Stimulated activated effector memory CD8-positive, alpha-beta T cell treated with anti-CD3 and anti-CD28 coated beads, Interleukin-12 subunit alpha, Interleukin-12 subunit beta, amount 100 ng/mL, for 72 hours (primary cell): Measurements from ENCODE around the gene TAF1D.

Experiments
- ATAC-seq: fragments of 150-1000 bp; cut with Tn5 transposase; 2 replicates; pipeline ENCODE4 v1.10.0; 2021
- DNase-seq, 2 donors: peaks; one replicate each; pipeline ENCODE4 v3.0.0; 2021 to 2022; ENCODE audit warnings: low spot score in 2 of 2
- H3K27ac Mint-ChIP-seq: one replicate; pipeline ENCODE4 v1.8.0; 2022; ENCODE audit warnings: mild to moderate bottlenecking, mixed read lengths
- H3K36me3 Mint-ChIP-seq: one replicate; pipeline ENCODE4 v1.8.0; 2022; ENCODE audit warnings: mild to moderate bottlenecking, mixed read lengths
- H3K4me1 Mint-ChIP-seq: one replicate; pipeline ENCODE4 v1.8.0; 2022; ENCODE audit warnings: mixed read lengths
- H3K4me3 Mint-ChIP-seq: one replicate; pipeline ENCODE4 v1.8.0; 2022; ENCODE audit warnings: mild to moderate bottlenecking, mixed read lengths
- H3K9me3 Mint-ChIP-seq: one replicate; pipeline ENCODE4 v1.8.0; 2022; ENCODE audit warnings: mixed read lengths

TAF1D gene

DNA sequence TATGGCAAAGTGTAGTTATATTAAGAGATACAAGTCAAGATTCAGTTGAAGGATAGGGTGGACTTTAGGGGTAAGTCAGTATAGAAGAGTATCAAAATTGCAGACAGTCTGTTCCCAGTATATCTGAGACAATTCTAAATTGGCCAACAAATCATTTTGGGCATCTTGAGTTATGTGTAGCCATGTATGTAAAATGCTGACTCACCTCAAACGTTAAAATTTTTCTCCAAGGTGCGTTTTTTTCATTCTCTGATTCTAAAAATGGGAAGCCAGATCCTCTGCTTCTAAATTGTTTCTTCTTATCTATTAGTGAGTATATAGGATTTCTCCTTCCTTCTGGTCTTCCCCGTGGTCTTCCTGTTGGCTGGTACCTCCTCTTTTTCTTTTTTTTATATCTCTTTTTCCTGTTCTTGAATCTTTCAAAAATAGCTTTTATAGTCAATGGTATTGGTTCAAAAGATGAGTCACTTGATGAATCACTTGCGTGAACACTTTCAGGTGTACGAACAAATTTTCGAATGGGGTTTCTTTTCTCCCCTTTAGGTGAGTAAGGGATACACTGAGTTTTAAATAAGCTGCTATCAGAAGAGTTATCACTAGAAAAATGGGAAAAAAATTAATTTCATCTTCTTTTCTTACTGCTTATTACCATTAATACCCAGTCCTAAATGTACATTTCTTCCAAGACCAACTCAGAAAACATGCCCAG is 3.2 kb downstream of the TAF1D start:
- ATAC-seq (no peak), DNase-seq (no peak)
- Mint-ChIP-seq H3K9me3 (no peaks in the 10 kb centered on the region), H3K4me1 (peaks cover 68% of the 10 kb centered on the region), H3K4me3 (peak overlapping the region; percentile 98), H3K27ac (peak overlapping the region; percentile 100), H3K36me3 (peaks cover 95% of the 10 kb centered on the region)

DNA sequence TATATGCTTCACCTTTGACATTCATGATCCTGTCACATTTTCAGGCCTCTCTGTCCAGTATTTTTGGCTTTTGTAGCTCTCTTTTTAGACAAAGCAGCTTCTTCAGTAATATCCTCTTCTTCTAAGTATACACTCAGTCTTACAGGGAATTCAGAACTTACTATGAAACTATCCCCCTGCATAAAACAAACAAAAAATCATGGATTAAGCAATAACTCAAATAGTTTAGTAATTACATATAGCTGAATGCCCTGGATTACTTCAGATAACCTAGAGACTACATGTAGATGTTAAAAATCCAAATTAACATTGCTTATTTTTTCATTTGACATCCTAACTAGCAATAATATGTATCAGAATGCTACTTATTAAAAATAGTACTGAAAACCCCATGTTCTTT is 5.2 kb downstream of the TAF1D start:
- no peaks in the 10 kb centered on the region for H3K9me3 Mint-ChIP-seq
- peak overlapping the region; percentile 100 for H3K27ac Mint-ChIP-seq
- DNase-seq (no peak), ATAC-seq (no peak)
- peaks cover 100% of the 10 kb centered on the region for H3K36me3 Mint-ChIP-seq
- peak overlapping the region; percentile 98 for H3K4me3 Mint-ChIP-seq
- H3K4me1 Mint-ChIP-seq = peaks cover 63% of the 10 kb centered on the region

DNA sequence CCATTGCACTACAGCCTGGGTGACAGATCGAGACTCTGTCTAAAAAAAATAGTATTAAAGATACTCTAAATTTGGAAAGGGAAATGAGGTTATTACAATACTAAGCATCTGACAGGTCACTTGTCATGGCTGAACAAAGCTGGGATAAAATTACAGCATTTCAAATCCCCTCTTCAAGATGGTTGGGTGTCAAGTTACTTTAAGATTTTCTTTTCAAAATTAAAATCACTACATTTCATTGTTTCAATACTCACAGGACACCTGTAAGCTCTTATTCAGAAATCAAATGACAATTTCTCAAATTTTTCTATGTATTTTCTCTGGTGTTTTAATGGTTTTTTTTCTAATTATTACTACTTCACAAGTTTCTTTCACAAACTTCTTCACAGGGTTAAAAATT is 5.7 kb downstream of the TAF1D start:
- DNase-seq (no peak), ATAC-seq (no peak)
- Mint-ChIP-seq H3K9me3 (no peaks in the 10 kb centered on the region), H3K27ac (peak overlapping the region; percentile 100), H3K36me3 (peaks cover 100% of the 10 kb centered on the region), H3K4me3 (peak overlapping the region; percentile 98), H3K4me1 (peaks cover 61% of the 10 kb centered on the region)

- H3K4me1 Mint-ChIP-seq = peaks cover 58% of the 10 kb centered on the region
- H3K9me3 Mint-ChIP-seq = no peaks in the 10 kb centered on the region
- ATAC-seq (no peak), DNase-seq (no peak)
- peaks cover 100% of the 10 kb centered on the region for H3K36me3 Mint-ChIP-seq
- H3K4me3 Mint-ChIP-seq = peak overlapping the region; percentile 98
- H3K27ac Mint-ChIP-seq = peak overlapping the region; percentile 100
Measured at GRCh38 chr11:93734427-93735222, 6.7 kb downstream of the TAF1D start.

DNA sequence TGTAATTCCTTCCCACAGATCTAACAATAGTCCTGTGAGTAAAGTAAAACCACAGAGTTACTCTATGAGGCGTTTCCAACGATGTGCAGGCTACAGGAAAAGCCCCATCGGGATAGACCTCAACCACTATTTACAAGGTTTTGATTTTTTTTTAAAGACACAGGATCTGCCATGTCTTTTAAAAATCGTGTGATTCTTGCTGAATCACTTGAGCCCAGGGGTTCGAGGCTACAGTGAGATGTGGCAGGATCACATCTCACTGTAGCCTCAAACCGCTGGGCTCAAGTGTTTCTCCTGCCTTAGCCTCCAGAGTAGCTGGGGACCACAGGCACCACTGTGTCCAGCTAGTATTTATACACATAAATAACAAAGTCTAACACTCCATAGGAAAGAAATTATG is 7.8 kb downstream of the TAF1D start:
- Mint-ChIP-seq H3K36me3 (peaks cover 100% of the 10 kb centered on the region), H3K4me1 (peaks cover 47% of the 10 kb centered on the region), H3K4me3 (peak overlapping the region; percentile 11), H3K27ac (peak overlapping the region; percentile 32), H3K9me3 (no peaks in the 10 kb centered on the region)
- ATAC-seq (no peak), DNase-seq (no peak)

DNA sequence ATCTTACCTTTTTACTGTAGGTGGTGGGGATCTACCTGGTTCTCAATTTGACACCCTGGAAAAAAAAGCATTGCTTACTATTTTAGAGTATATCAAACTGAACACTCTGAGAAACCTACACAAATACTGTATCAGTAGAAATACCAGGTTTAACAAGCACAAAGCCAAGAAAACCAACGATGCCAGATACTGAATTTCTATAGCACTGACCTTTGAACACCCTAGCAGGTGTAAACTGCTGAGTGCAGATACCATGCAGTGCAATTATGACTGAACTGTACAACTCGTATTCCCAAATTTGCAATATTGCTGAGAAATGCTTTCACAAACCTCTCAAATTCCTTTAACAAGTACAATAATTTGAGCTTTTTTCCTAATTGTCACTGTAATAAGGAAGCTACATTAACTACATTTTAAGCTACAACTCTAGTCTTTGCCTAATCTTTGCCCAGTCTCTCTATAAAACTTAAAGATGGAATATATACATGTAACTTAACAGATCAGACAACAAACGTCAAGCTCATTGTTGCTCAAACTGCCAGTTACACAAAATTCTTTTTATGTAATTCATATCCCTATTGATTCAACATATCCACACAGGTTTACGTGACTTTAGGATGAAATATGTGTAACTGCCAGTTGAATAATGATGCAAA is 8.9 kb downstream of the TAF1D start:
- Mint-ChIP-seq H3K4me3 (no peak overlapping the region), H3K9me3 (no peaks in the 10 kb centered on the region), H3K27ac (peak overlapping the region; percentile 43), H3K4me1 (peaks cover 36% of the 10 kb centered on the region), H3K36me3 (peaks cover 100% of the 10 kb centered on the region)
- no peak for ATAC-seq
- DNase-seq = no peak

GRCh38 chr11:93730108-93731107 is 10.9 kb downstream of the TAF1D start:
- H3K4me1 Mint-ChIP-seq = peaks cover 20% of the 10 kb centered on the region
- no peaks in the 10 kb centered on the region for H3K9me3 Mint-ChIP-seq

GRCh38 chr11:93729129-93729616 is 12.1 kb downstream of the TAF1D start:
- peaks cover 100% of the 10 kb centered on the region for H3K36me3 Mint-ChIP-seq
- H3K27ac Mint-ChIP-seq = peak overlapping the region; percentile 54
- ATAC-seq (no peak), DNase-seq (no peak)
- H3K4me3 Mint-ChIP-seq = no peak overlapping the region
- H3K9me3 Mint-ChIP-seq = no peaks in the 10 kb centered on the region
- H3K4me1 Mint-ChIP-seq = peaks cover 9% of the 10 kb centered on the region

More at GRCh38 chr11:93730108-93731107, 10.9 kb downstream of the TAF1D start:
- Mint-ChIP-seq H3K27ac (no peak overlapping the region), H3K36me3 (peaks cover 100% of the 10 kb centered on the region), H3K4me3 (no peak overlapping the region)
- DNase-seq (no peak), ATAC-seq (peak; percentile 61)

GRCh38 chr11:93728792-93729128 is 12.5 kb downstream of the TAF1D start:
- no peak for ATAC-seq
- no peak for DNase-seq
- Mint-ChIP-seq H3K4me1 (peaks cover 7% of the 10 kb centered on the region), H3K27ac (peak overlapping the region; percentile 54), H3K36me3 (peaks cover 100% of the 10 kb centered on the region), H3K9me3 (no peaks in the 10 kb centered on the region), H3K4me3 (no peak overlapping the region)

DNA sequence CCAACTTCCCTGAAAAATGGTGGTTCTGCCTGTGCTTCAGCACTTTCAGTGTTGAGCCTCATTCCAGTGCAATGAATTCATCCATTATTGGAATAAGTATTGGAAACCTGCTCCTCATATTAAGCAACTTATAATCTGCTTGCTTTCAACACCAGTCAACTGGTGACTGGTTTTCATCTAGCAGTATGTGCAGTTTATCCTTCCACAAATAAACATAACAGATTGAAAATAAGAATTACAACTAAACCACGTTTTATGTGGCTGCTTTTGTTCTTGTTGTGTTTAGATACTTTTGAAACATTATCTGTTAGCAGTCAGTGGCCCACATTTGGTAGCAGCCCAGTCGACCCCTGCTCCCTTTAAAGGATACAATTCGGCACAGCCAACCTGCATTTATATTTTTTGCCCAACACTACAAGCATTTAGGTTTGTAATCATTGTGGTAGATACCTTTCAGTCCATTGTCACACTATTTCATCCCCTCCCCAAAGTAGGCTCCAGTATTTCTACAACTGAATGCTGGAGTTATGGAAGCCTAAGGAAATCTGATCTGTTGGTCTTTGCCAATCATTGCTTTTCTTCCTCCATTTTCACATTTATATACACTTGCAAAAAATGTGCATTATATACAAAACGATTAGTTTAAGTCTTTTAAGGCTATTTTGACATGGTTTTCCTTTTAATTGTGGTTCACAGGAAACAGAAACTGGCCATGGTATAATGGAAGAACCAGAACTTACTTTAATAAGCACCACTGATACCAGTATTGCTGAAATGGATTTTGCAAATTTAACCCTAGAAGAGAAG is 13.1 kb downstream of the TAF1D start:
- Mint-ChIP-seq H3K27ac (peak overlapping the region; percentile 54), H3K4me1 (peaks cover 1% of the 10 kb centered on the region), H3K4me3 (no peak overlapping the region), H3K9me3 (no peaks in the 10 kb centered on the region), H3K36me3 (peaks cover 100% of the 10 kb centered on the region)
- no peak for ATAC-seq
- no peak for DNase-seq

DNA sequence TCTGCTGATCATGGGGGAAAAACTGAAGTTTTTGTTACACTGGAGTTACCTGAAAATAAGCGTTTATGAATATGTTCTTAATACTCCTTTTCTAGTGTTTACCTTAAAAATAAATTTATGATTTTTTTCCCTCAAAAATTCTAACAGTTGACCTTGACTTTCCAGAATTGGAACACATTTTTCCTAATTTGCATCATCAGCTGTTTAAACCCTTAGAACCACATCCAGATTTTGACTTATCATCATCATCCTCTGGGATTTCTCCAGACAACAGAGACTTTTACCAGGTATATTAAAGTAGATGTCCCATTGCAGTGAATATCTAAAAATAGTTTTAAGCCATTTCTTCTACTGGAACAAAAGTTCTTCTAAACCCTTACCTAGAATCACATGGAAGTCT is 17.2 kb downstream of the TAF1D start:
- DNase-seq = no peak
- no peaks in the 10 kb centered on the region for H3K4me1 Mint-ChIP-seq
- H3K27ac Mint-ChIP-seq = no peak overlapping the region
- no peaks in the 10 kb centered on the region for H3K9me3 Mint-ChIP-seq
- no peak for ATAC-seq
- H3K4me3 Mint-ChIP-seq = no peak overlapping the region
- peaks cover 100% of the 10 kb centered on the region for H3K36me3 Mint-ChIP-seq

DNA sequence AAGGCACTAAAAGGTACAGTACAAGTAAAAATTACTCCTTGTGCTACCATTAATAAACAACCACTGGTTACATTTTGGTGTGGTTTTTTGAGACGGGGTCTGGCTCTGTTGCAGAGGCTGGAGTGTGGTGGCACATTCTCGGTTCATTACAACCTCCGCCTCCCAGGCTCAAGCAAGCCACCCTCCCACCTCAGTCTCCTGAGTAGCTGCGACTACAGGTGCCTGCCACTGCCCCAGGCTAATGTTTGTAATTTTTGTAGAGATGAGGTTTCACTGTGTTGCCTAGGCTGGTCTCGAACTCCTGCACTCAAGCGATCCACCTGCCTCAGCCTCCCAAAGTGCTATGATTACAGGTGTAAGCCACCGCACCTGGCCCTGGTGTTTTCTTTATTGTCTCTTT is 20.8 kb downstream of the TAF1D start:
- no peak for DNase-seq
- H3K4me1 Mint-ChIP-seq = peaks cover 26% of the 10 kb centered on the region
- H3K9me3 Mint-ChIP-seq = no peaks in the 10 kb centered on the region
- H3K36me3 Mint-ChIP-seq = peaks cover 95% of the 10 kb centered on the region
- ATAC-seq = no peak
- H3K4me3 Mint-ChIP-seq = no peak overlapping the region
- H3K27ac Mint-ChIP-seq = no peak overlapping the region

DNA sequence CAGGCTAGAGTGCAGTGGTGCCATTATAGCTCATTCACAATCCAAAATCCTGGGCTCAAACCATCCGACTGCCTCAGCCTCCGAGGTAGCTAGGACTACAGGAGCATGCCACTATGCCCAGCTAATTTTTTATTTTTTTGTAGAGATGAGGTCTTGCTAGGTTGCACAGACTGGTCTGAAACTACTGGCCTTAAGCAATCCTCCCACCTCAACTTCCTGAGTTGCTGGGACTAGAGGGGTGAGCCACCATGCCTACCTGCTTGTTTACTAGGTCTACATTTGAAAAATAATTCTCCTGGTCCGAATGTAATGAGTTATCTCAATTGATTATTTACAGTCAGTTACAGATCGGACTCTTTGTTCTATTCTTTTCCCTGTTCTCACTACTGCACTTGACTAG is 22.0 kb downstream of the TAF1D start:
- peaks cover 36% of the 10 kb centered on the region for H3K4me1 Mint-ChIP-seq
- H3K27ac Mint-ChIP-seq = no peak overlapping the region
- no peak overlapping the region for H3K4me3 Mint-ChIP-seq
- H3K36me3 Mint-ChIP-seq = peaks cover 84% of the 10 kb centered on the region
- DNase-seq (no peak), ATAC-seq (no peak)
- no peaks in the 10 kb centered on the region for H3K9me3 Mint-ChIP-seq

- H3K36me3 Mint-ChIP-seq = peaks cover 81% of the 10 kb centered on the region
- H3K4me1 Mint-ChIP-seq = peaks cover 36% of the 10 kb centered on the region
- H3K9me3 Mint-ChIP-seq = no peaks in the 10 kb centered on the region
- ATAC-seq = no peak
- peak overlapping the region; percentile 16 for H3K27ac Mint-ChIP-seq
- DNase-seq = no peak
- H3K4me3 Mint-ChIP-seq = no peak overlapping the region
Measured at GRCh38 chr11:93718057-93718563, 23.2 kb downstream of the TAF1D start.
